Measurements from ENCODE around the gene GDI2.
A peak's percentile ranks its signal among the peaks of the same experiment; 100 is the strongest.
"Not testable (repeated sequence)": the region's sequence is repeated elsewhere in the genome, so short reads cannot be mapped to it uniquely, and the experiment has no call there.

Gene GDI2

GRCh38 chr10:5777758-5778157 lies 35.5 kb downstream of the GDI2 start:
- DNase-seq, result not testable (repeated sequence)

DNA sequence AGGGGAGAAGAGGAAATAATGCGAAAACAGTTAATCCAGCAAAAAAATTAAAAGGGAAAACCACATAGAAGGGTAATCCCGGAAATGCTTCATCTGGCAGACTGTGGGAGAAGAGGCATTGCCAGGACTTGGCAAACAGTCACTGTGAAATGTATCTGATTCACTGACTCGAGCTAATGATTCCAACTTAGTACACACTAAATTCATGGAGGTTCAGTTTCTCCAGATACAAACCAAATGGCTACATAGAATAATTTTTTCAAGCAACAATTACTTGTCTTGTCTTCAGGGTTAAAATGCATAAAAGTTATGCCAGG lies 36.4 kb downstream of the GDI2 start:
- DNase-seq, result no peak

DNA sequence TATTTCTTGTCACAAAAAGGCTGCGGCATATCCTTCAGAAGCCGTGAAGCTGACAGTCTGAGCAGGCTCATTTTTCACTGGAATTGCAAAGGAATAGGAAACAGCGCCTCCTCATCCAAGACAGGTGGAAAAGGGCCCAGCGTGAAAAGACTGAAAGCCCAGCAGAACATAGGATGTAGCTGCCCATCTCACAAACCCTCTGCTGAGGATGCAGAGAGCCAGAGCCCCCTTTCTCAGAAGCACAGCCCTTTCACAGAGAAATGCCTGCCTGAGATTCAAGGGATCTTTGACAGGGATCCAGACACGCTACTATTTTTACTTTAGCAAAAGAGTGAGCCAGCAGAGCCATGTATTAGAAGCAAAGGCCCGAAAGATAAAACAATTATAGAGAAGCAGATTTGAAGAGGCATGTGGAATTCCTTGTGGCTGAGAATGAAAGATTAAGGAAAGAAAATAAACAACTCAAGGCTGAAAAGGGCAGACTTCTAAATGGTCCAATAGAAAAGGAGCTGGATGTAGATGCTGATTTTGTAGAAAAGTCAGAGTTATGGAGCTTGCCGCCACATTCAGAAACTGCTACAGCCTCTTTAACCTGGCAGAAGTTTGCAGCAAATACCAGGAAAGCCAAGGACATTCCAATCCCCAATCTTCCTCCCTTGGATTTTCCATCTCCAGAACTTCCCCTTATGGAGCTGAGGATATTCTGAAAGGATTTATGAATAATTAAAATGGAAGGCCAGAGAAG lies 36.9 kb downstream of the GDI2 start:
- no peak for DNase-seq

DNA sequence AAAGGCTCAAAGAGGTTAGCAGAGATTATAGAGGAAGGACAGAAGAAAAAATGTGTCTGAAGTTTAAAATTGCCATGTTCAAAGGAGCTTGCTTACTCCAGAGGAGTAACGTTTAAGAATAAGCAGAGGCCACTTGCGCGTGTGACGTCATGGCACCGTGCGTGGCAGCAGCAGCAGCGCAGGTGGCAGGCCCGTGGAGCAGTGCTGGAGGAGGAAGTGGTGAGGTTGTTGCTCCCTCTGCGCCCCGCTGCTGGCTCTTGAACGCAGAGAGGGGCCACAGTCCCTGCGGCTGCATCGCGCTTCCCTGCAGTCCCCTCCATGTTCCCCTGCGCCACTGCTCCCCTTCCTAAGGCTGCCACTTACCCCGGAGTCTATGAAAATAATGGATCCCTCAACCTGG lies 37.5 kb downstream of the GDI2 start:
- peak; percentile 49 to 50 for DNase-seq

- DNase-seq, result no peak
These were observed 38.1 kb downstream of the GDI2 start for GRCh38 chr10:5774987-5775620.

GRCh38 chr10:5766189-5766588 lies 47.0 kb downstream of the GDI2 start:
- DNase-seq, result no peak

DNA sequence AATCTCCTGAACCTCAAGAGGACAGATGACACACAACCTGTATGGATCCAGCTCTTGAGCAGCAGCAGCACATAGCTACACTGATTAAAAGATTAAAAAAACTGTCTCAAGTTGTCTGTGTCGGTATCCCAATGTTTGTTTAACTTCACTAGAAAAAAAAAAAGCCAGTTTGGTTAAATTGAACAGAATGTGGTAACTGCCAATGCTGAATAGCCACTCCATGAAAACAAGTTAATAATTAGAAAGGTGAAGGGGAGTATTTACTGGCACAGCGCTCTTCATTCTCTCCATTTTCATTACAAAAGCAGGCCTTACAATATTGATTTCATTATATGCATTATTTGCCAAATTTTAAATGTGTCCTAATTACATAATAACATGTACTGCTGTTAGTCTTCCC lies 47.6 kb downstream of the GDI2 start:
- no peak for DNase-seq

GRCh38 chr10:5764422-5765297 lies 48.6 kb downstream of the GDI2 start:
- no peak for DNase-seq

DNA sequence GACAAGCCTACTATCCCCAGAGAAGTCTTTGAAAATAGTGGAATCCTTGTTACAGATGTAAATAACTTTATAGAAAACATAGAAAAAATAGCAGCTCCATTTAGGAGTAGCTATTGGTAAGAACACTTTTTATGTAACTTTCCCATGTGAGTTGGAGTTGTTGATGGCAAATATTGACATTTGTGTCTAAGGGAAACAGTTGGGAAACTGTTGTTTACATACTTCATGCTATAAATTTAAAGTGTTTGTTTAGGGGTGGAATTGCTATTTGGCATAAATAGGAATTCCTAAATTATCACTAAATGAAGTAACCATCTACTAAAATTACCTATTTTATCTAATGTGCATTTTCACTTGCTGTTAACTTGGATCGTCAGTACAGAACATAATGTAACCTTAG lies 50.7 kb downstream of the GDI2 start:
- DNase-seq, result no peak

DNA sequence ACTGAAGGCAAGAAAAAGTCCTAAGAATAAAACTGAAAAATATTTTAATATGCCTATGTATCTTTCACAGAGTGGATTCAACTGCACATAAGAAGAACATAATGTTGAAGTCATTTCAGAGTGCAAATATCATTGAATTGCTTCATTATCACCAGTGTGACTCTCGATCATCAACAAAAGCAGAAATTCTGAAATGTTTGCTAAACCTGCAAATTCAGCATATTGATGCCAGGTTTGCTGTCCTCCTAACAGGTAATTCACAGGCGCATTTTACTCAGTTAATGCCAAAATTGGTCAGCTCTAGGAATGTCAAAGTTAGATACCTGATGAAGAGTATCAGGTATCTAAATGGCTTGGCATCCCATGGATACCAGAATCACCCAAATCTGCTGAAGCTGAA lies 52.0 kb downstream of the GDI2 start:
- no peak for DNase-seq

GRCh38 chr10:5760515-5760914 lies 52.7 kb downstream of the GDI2 start:
- no peak for DNase-seq

DNA sequence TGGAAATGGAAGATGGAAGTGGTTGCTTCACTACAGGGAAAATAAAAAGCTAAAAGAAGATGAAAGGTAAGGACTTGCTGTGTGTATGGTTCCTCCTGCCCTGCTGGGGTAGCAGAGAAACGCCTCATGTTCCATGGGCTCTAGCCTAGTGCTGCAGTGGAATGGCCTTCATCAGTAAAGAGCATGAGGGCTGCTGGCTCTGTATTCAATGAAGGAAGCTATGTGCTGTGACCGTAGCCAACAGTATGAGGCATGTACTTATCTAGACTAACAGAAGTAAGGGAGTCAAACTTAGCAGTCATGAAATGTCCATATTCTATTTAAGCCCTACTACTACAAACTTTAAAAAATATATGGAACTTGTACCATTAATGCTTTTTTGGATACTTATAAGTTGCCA lies 54.3 kb downstream of the GDI2 start:
- no peak for DNase-seq

DNA sequence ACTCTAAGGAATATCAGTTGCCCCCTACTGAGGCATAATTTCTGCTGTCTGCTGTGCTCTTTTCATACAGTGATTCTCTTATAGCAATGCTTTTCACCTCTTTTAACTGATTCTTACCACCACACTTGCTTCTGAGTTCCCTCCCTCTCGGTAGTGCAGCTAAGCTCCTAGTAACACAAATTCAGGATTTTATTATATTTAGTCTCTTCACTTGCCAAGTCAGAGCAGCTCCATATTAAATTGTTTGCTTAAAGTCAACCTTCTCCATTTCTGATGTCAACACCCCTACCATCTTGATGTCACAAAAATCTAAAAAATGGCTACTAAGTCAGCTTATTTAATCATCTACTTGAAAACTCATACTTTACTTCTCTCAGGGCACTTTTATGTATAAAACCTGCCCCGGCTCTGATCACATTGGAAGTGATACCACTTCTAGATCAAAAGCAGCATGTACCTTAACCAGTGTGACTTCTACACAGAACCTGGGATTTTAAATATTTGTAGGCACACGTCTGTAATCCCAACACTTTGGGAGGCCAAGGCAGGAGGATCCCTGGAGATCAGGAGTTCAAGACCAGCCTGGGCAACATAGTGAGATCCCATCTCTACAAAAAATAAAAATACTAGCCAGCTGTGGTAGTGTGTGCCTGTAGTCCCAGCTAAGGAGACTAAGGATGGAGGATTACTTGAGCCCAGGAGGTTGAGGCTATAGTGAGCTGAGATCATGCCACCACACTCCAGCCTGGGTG lies 55.3 kb downstream of the GDI2 start:
- DNase-seq, result no peak

DNA sequence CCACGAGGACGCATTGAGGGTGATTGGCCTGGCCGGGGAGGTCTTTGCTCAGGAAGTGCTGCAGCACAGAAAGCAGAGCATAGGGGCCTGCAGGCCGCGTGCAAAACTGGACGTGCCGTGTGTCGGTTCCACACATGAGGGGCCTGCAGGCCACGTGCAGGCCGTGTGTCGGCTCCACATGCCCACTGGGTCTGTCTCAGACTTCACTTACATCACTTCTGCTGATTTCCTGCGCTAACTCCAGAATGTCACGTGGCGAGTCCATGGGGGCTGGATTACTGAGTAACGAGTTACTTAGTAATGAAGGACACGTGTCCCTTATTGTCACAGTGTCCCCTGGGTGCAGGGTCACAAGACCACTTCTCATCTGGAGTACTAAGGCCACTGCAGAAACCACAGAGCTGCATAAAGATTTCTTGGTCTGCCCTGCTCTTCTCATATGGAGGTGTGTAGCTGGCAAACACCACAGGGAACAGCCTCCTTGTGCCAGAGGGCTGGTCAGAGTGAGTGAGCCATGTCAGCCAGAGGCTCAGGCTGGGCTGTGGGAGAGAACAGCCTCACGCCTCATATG lies 60.8 kb downstream of the GDI2 start:
- DNase-seq, result no peak

- DNase-seq, result no peak
These were observed 61.5 kb downstream of the GDI2 start for GRCh38 chr10:5751601-5752253.

DNA sequence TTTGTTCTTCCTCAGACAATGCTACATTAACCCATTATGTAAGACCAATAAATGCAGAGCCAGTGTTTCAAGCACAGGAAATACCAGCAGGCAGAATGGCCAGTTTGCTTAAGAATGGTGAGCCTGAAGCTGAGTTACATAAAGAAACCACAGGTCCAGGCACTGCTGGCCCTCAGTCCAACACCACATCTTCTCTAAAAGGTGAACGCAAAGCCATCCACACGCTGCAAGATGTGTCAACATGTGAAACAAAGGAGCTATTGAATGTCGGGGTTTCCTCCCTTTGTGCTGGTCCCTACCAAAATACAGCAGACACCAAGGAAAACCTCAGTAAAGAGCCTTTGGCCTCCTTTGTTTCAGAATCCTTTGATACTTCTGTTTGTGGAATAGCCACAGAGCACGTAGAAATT lies 64.8 kb downstream of the GDI2 start:
- no peak for DNase-seq

DNA sequence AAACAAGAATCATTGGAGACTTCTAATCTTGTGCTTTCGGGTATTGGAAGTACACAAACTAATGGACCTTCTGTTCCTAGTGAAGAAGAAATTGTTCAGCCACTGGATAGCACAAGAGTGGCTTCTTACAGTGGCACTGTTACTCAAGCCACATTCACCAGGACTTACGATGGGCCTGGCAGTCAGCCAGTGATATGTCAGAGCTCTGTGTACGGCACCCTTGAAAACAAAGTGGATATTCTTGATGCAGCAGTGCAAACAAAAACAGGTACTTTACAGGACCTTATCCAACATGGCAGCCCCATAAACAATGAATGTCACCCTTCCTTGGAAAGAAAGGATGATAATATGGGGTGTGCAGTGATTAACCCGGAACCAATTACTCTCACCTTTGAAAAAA lies 67.0 kb downstream of the GDI2 start:
- no peak for DNase-seq

- DNase-seq, result no peak
These were observed 68.4 kb downstream of the GDI2 start for GRCh38 chr10:5744849-5745248.

DNA sequence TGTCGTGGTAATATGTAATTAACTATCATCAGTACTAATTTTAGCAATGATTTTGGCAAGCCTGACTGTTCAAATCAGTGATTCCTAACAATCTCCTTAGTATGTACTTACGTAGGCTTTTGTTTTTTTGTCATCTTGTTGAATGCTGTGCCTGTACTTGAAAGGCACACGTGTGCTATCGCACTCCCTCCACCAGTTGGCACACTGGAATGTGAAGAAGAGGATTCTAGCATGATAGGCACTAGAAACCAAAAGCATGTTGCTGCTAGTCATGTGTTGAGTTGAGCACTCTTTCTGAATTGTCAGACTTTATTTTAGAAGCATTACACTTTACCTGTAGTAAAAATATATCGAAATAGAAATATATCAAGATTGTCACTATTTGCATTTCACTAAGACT lies 69.5 kb downstream of the GDI2 start:
- no peak for DNase-seq

DNA sequence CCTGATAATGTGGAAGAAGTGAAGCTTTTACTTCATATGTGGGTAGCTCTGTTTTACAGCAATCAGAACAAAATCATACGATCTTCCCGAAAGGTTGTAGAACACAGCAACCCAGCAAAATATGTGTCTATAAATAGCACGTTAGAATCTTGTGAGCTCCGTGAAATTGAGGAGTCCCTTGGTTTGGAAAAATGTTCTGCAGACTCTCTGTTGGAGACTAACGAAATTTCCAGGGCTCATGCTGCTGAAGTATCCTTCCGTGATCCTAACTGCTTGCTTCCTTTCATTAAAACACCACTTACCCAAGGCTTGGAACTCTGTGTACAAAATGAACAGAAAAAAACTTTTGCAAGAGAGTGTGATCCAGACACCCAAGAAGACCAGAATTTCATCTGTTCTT lies 71.1 kb downstream of the GDI2 start:
- no peak for DNase-seq

GRCh38 chr10:5741276-5741675 lies 72.0 kb downstream of the GDI2 start:
- no peak for DNase-seq

DNA sequence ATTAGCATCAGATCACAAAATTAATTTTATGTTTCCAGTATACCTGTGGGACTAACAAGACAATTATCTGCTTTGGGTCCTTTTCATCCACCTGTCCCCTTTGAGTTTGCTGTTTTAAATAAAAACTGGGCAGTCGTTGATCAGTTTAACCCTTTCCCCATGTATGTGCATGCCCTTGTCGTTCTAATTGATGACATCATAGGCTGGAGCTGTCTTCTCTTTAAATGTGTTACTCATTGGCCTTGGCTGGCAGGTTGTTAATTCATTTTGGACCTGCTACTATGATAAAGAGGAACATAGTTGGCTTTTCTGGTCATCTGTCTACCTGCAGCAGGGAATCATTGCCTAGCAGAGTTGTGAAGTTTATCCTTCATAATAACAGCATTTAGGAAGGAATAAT lies 74.8 kb downstream of the GDI2 start:
- no peak for DNase-seq

All from Kasumi-1 (cell line).